ENCODE data around the gene PIEZO1.

The PIEZO1 gene

DNA sequence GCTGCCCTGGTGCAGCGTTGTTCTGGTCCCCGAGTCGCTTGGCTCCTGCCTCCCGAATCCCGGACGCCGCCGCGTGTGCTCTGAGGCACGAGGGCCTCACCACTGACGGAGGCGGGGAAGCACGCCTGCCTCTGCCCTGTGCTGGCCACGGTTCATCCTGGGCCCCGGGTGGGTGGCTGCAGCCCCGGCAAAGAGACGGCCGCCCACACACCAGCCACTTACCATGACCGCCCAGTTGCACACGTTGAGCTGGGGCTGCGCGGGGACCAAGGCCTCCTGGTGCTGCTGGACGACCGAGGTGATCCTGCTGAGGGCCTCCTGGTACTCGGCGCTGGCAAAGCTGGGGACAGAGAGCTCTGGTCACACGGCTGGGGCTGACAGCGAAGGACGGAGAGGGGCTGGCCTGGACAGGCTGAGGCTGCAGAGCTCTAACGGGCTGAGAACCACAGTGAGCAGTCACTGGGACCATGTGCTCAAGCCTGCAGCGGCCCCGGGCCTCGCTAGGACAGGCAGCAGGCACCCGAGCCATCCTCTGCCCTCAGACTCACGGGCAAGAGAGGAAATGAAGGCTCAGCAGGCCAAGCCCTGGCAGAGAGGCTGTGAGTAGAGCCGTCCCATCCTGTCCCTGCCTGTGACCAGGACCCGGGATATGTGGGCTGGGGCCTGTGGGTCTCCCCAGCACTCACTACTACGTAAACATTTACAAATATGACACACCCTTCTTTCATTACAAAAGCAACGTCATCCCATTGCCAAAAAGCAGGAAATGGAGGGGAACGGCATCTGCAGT lies 33.0 kb upstream of the PIEZO1 start:
- no peak for DNase-seq (ENCODE audit: low spot score)

DNA sequence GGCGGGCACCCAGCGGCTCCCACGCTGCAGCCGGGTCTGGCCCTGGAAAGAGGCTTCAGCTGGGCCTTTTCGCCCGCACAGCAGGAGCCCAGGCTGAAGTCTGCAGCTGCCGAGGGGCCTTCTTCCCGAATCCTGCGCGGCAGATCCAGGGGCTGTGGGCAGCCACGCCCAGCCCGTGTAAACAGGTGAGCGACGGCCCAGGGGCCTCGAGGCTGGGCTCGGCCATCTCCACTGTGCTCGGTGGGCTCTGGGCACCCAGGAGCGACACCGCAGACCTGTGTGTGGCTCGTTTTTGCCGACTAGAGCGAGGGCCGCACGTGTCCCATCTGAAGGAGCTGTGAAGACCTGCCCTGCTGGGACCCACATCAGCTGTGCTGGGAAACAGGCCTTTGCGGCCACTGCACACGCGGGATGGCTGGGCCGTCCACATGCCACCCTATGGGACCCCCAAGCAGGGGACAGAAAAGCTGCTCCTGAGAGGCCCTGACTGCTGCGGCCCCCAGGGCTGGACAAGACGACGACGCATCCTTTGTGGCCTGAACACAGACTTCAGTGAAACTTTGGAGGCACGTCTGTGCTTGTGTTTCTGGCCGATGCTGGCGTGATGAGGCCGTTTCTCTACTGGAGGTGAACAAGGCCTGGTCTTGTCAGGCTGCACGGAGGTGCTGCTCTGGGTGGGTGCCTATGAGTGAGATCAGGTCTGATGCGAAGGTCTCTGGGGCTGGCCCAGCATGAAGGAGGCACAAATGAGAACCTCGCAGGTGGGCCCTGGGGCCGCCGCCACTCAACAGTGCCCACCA lies 31.9 kb upstream of the PIEZO1 start:
- no peak for DNase-seq (ENCODE audit: low spot score)

DNA sequence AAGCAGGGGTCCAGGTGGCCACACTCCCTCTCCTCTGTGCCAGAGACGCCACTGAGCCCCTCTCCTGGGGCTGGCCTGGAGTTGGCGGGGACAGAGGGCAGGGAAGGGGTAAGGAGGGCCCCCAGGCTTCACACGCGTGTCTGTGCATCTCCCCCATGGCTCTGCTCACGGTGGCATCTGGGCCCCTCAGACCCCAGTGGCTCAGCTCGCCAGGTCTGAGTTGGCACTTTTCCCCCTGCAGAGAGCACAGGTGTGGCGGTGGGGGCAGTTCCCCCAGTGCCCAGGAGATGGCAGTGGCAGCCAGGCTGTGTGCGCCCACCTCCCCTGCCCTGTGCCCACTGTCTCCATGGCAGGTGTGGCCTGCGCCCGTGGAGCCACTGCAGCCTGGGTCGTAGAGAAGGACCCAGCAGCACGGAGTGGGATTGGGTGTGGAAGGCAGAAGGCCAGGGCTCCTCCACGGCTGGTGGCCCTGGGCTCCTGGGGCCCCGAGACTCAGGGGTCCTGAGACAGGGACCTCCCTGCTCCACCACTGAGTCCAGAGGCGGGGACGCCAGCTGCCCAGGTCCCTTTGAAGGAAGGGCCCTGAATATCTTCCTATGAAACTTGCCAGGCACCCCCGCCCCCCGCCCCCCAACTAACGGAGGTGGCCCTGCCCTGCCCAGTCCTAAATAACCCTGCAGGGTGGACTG lies 31.0 kb upstream of the PIEZO1 start:
- peak; percentile 49 for DNase-seq (ENCODE audit: low spot score)

DNA sequence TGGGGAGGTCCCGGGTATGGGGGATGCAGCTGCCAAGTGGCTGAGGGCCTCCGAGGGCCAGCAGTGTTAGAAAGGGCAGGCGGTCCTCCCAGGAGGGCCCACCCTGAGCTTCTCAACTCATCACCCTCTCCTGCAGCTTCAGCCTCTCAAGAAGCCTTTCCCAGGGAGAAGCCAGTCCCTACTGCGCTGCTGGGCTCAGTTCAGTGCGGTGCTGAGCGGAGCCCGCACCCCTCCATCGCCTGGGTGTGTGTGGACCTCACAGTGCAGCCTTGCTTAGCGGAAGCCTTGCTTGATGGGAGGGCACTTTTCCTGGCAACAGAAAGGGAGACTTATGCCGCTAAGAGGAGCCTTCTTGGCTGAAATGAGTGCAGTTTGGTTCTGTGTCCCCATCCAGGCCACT lies 30.2 kb upstream of the PIEZO1 start:
- no peak for DNase-seq (ENCODE audit: low spot score)

DNA sequence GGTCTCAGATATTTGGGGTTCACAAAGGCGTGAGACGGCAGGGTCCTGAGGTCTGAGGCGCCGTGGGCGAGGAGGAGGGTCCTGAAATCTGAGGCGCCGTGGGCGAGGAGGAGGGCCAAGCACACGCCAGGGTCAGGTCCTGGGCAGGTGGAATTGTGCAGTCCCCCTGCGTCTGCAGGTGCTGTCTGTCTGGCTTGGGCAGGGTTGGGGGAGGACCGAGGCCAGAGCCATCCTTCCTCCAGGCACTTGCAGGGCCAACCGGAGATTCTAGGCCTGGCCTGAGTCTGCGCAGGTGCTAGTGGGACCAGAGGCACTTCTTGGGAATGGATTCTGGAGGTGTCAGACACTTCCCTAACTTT lies 29.1 kb upstream of the PIEZO1 start:
- DNase-seq (ENCODE audit: low spot score): no peak

- no peak for DNase-seq (ENCODE audit: low spot score)
Measured at GRCh38 chr16:88813269-88814143, 28.5 kb upstream of the PIEZO1 start.

GRCh38 chr16:88812513-88813268 lies 27.7 kb upstream of the PIEZO1 start:
- peak; percentile 17 for DNase-seq (ENCODE audit: low spot score)

DNA sequence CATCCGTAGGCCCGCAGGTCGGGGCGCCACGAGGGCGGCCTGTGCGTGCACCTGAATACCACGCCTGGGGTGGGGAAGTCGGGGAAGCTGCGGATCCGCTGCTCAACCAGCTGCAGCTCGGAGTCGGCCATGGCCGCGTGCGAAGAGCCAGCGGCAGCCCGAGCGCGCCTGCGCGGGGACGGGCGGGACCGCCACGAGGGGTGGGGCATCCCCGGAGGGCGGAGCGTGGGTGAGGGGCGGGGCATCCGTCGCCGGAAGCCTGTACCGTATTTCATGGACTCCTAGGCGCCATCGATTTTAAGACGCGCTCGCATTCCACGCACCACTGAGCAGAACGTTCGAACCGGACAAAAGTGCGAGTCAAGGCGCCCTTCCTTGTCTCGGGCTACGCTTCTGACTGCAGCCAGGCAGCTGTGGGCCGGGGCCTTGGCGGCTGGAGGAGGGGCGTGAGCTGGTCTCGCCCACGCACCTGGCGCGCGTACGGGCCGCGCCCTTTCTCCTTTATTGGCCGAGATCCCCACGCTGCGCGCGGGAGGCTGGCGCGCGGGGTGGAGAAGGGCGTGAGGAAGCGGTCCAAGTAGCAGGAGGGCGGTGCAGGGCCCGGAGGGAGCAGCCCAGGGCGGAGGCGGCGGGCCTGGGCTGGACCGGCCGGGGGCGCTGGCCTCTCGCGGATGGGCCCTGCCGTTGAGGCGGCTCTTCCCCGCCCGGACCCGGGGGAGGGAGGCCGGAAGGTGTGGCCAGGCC lies 26.9 kb upstream of the PIEZO1 start, which contains the start of gene APRT:
TSS of gene APRT (minus strand) at position 160 of the 744 bp plus-strand sequence. CDS start at position 131, 29 bp downstream.
- peak; percentile 96 for DNase-seq (ENCODE audit: low spot score)

- DNase-seq (ENCODE audit: low spot score): peak; percentile 62
Measured at GRCh38 chr16:88810912-88811768, 26.1 kb upstream of the PIEZO1 start.

DNA sequence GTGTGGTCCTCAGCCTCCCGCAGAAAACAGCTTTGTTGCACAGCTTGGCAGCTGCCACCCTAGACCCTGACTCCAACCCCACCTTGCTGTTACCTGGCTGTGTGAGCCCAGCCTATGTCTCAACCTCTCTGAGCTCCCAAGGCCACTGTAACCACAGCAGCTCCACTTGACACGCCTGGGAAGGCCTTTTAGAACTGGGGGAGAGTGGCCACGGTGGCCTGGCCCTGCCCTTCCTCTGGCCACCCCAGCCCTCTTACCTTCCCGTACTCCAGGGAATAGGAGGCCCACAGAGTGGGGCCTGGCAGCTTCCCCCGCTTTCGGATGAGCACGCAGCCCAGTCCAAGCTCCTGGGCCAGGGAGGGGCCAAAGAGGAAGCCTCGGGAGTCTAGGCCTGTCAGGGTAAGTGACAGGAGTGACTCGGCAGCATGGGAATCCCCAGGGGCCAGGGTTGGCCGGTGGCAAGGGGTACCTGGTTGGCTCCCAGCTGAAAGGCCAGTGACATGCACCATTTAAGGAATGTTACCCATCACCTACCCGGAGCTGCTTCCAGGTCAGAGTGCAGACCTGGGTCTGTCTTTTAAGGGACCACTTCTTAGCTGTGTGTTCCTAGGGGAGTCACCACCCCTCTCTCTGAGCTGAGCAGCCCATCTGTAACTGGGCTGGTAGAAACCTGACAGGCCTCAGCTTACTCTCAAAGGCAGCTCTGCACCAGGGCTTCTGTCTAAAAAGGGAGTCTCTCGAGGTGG lies 25.3 kb upstream of the PIEZO1 start:
- no peak for DNase-seq (ENCODE audit: low spot score)

GRCh38 chr16:88809676-88810165 lies 24.7 kb upstream of the PIEZO1 start:
- DNase-seq (ENCODE audit: low spot score): no peak

DNA sequence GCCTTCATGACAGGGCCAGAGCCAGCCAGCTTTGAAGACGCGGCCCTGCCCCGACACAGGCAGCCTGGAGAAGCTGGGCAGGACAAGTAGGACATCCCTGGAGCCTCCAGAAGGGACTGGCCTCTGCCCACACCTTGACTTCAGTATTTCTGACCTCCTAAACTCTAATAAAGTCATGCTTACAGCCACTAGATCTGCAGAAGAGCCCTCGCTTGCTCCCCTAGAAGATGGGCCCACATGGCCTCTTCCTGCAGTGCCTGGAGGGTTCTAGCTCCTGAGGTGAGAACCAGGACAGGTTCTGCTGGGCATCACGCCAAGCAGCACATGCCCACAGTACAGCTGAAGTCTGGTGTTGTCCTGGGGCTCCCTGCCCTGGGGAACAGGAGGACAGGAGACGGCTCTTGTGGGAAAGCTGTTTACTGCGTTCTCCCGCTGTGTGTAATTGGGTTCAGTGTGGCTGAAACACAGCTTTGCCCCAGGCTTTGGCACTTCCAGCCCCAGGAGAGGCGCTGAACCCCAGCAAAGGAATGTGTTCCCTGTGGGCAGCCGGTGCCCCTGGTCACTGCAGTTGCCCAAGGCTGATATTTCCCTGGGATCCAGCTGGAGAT lies 24.2 kb upstream of the PIEZO1 start:
- no peak for DNase-seq (ENCODE audit: low spot score)

- no peak for DNase-seq (ENCODE audit: low spot score)
Measured at GRCh38 chr16:88807626-88808453, 22.8 kb upstream of the PIEZO1 start.

- DNase-seq (ENCODE audit: low spot score): no peak
Measured at GRCh38 chr16:88807142-88807625, 22.2 kb upstream of the PIEZO1 start.

DNA sequence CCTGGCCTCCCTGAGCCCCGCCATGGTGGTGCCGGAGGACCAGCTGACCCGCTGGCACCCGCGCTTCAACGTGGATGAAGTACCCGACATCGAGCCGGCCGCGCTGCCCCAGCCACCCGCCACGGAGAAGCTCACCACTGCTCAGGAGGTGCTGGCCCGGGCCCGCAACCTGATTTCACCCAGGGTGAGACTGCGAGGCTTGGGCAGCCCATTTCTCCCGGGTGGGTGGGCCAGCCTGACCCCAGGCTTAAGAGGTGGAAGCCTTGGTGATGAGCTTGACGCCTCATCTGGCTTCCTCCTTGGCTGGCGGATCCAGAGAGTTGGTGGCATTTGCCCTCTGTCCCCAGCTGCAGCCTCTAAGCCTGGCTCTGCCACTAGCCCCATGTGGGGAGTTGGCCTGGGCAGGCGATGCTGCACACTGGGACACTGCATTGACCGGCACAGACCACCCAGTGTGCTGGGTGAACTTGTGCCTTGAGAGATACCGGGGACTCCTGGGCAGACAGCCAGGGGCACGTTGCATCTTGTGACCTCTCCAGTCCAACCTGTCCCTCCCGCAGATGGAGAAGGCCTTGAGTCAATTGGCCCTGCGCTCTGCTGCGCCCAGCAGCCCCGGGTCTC lies 21.6 kb upstream of the PIEZO1 start:
- DNase-seq (ENCODE audit: low spot score): no peak

GRCh38 chr16:88805887-88806393 lies 20.9 kb upstream of the PIEZO1 start:
- DNase-seq (ENCODE audit: low spot score): no peak
